ENCODE results near the gene SAMD8.

GRCh38 chr10:75195035-75195763 lies 83.7 kb downstream of the SAMD8 start:
- TF ChIP-seq, protein P1, sequence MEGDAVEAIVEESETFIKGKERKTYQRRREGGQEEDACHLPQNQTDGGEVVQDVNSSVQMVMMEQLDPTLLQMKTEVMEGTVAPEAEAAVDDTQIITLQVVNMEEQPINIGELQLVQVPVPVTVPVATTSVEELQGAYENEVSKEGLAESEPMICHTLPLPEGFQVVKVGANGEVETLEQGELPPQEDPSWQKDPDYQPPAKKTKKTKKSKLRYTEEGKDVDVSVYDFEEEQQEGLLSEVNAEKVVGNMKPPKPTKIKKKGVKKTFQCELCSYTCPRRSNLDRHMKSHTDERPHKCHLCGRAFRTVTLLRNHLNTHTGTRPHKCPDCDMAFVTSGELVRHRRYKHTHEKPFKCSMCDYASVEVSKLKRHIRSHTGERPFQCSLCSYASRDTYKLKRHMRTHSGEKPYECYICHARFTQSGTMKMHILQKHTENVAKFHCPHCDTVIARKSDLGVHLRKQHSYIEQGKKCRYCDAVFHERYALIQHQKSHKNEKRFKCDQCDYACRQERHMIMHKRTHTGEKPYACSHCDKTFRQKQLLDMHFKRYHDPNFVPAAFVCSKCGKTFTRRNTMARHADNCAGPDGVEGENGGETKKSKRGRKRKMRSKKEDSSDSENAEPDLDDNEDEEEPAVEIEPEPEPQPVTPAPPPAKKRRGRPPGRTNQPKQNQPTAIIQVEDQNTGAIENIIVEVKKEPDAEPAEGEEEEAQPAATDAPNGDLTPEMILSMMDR (IDR thresholded peaks at IDR 0.05): no peak
- TF ChIP-seq EP300 (IDR thresholded peaks at IDR 0.05): no peak
- no peak for TF ChIP-seq POLR2A (IDR thresholded peaks at IDR 0.05; ENCODE audit: low read depth)
- TF ChIP-seq POLR2AphosphoS5 (IDR thresholded peaks at IDR 0.05): no peak

All from esophagus muscularis mucosa (tissue), 4 donors.